Hepatocyte (in vitro differentiated cells): ENCODE measurements around the gene KCNMA1. TPM values are rescaled to one million over a fixed set of nuclear protein-coding genes. Genes with fewer than 3 reads are reported as not detected.

ENCODE experiments used
- DNase-seq: peaks from one replicate; pipeline ENCODE4 v3.0.0-alpha.2; 2016; ENCODE audit warnings: low spot score
- H2AFZ ChIP-seq: fragments of 200-600 bp; sonication (generic); 2 replicates; pipeline ENCODE4 v1.6.0; 2016; ENCODE audit warnings: antibody characterized with exemption, mild to moderate bottlenecking
- H3K27ac ChIP-seq: fragments of 200-600 bp; sonication (generic); 2 replicates; pipeline ENCODE4 v1.5.1; 2016; ENCODE audit warnings: mild to moderate bottlenecking
- H3K27me3 ChIP-seq: fragments of 200-600 bp; sonication (generic); 2 replicates; pipeline ENCODE4 v1.6.1; 2016
- H3K36me3 ChIP-seq: fragments of 200-600 bp; sonication (generic); replicated peaks from 2 replicates; pipeline ENCODE4 v1.5.1; 2016; ENCODE audit warnings: low read depth; ENCODE audit not compliant: insufficient read depth
- H3K4me1 ChIP-seq: fragments of 200-600 bp; sonication (generic); 2 replicates; pipeline ENCODE4 v1.5.1; 2016; ENCODE audit warnings: mild to moderate bottlenecking, moderate library complexity; ENCODE audit not compliant: insufficient read depth
- H3K4me2 ChIP-seq: fragments of 200-600 bp; sonication (generic); 2 replicates; pipeline ENCODE4 v1.6.0; 2016
- H3K4me3 ChIP-seq: fragments of 200-600 bp; sonication (generic); 2 replicates; pipeline ENCODE4 v1.5.1; 2016; ENCODE audit warnings: mild to moderate bottlenecking
- H3K79me2 ChIP-seq: fragments of 200-600 bp; sonication (generic); 2 replicates; pipeline ENCODE4 v1.6.0; 2017; ENCODE audit warnings: mild to moderate bottlenecking
- H3K9me2 ChIP-seq: fragments of 200-600 bp; sonication (generic); replicated peaks from 2 replicates; pipeline ENCODE4 v1.6.0; 2017; ENCODE audit warnings: mild to moderate bottlenecking; ENCODE audit not compliant: insufficient read depth
- H3K9me3 ChIP-seq: fragments of 200-600 bp; sonication (generic); 2 replicates; pipeline ENCODE4 v1.5.1; 2016; ENCODE audit warnings: low read depth, mild to moderate bottlenecking
- H4K20me1 ChIP-seq: fragments of 200-600 bp; sonication (generic); 2 replicates; pipeline ENCODE4 v1.6.0; 2016; ENCODE audit warnings: mild to moderate bottlenecking; ENCODE audit not compliant: insufficient read depth, poor library complexity, severe bottlenecking
- EZH2 ChIP-seq: fragments of 200-600 bp; sonication (generic); IDR thresholded peaks from 2 replicates; pipeline ENCODE4 v1.6.1; 2016; ENCODE audit warnings: antibody characterized with exemption, mild to moderate bottlenecking, borderline replicate concordance
- EZH2phosphoT487 ChIP-seq: fragments of 200-600 bp; sonication (generic); IDR thresholded peaks from one replicate; pipeline ENCODE4 v1.6.1; 2018; ENCODE audit warnings: antibody characterized with exemption, mild to moderate bottlenecking, low read depth, moderate library complexity; ENCODE audit not compliant: unreplicated experiment, severe bottlenecking
- WGBS: methylation state at CpG from one replicate; pipeline ENCODE4 v1.1.6; 2016; ENCODE audit warnings: low lambda C conversion rate; ENCODE audit errors: missing lambda C conversion rate; 5-methylcytosine and 5-hydroxymethylcytosine counted together
- polyA plus RNA-seq: library from polyadenylated mRNA; unstranded; fragments of >200 nt; fragmentation: Nextera tagmentation; extraction: Ambion mirVana; gene quantifications from 2 replicates; pipeline ENCODE4 v1.2.1, GENCODE V29; 2016
- total RNA-seq: library from RNA; depleted of rRNA; stranded (reverse); fragments of >200 nt; gene quantifications from 2 replicates; pipeline ENCODE4 v1.2.3, GENCODE V29; 2014
- TF ChIP-seq, protein P1 (sequence below): fragments of 200-600 bp; sonication (generic); IDR thresholded peaks from 2 replicates; pipeline ENCODE4 v1.5.1; 2016; ENCODE audit warnings: antibody characterized with exemption, mild to moderate bottlenecking; ENCODE audit not compliant: poor library complexity

Gene KCNMA1
- total and polyA plus RNA-seq, 2 experiments from 2014 or later = 42.6 to 73.3 TPM

DNA sequence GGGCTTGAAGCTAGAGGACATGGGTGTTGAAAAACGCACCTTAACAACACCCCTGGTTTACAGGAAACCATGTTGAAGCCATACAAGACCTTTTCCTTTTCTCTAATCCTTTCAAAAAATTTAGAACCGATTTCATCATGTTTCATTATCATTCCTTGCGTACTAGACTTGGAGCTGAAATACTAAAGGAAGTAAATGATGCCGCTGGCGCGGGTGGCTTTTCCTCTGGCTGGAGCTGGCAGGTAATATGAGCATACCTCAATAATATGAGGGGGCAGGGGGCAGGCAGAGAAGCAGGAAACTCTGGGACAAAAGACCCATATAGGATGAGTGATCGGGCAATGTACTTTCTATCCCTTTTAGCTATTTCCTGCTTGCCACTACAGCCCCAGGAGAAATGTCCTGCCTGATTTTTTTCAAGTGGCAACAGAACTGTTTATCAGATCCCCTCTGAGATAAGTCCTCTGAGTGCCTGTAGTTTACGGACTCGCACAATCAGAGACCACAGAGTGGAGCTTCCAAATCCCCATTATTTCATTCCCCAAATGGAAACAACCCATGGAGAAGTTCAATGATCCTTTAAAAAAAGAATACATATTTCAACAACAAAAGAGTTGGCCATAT is 450.1 kb downstream of the KCNMA1 start:
- Histone ChIP-seq H3K9me2 (no peaks in the 10 kb centered on the region), H3K9me3 (no peaks in the 10 kb centered on the region), H3K27me3 (no peaks in the 10 kb centered on the region), H2AFZ (no peak overlapping the region), H3K4me3 (no peak overlapping the region), H3K36me3 (no peaks in the 10 kb centered on the region), H3K4me1 (peaks cover 17% of the 10 kb centered on the region), H3K79me2 (no peaks in the 10 kb centered on the region), H4K20me1 (no peaks in the 10 kb centered on the region), H3K4me2 (no peak overlapping the region), H3K27ac (peak overlapping the region; percentile 13)
- DNase-seq = no peak
- TF ChIP-seq, protein P1, sequence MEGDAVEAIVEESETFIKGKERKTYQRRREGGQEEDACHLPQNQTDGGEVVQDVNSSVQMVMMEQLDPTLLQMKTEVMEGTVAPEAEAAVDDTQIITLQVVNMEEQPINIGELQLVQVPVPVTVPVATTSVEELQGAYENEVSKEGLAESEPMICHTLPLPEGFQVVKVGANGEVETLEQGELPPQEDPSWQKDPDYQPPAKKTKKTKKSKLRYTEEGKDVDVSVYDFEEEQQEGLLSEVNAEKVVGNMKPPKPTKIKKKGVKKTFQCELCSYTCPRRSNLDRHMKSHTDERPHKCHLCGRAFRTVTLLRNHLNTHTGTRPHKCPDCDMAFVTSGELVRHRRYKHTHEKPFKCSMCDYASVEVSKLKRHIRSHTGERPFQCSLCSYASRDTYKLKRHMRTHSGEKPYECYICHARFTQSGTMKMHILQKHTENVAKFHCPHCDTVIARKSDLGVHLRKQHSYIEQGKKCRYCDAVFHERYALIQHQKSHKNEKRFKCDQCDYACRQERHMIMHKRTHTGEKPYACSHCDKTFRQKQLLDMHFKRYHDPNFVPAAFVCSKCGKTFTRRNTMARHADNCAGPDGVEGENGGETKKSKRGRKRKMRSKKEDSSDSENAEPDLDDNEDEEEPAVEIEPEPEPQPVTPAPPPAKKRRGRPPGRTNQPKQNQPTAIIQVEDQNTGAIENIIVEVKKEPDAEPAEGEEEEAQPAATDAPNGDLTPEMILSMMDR = no peak
- no peak for TF ChIP-seq EZH2phosphoT487
- TF ChIP-seq EZH2 = no peak
- 66% methylated on average over 9 of the region's 9 CpGs for WGBS

DNA sequence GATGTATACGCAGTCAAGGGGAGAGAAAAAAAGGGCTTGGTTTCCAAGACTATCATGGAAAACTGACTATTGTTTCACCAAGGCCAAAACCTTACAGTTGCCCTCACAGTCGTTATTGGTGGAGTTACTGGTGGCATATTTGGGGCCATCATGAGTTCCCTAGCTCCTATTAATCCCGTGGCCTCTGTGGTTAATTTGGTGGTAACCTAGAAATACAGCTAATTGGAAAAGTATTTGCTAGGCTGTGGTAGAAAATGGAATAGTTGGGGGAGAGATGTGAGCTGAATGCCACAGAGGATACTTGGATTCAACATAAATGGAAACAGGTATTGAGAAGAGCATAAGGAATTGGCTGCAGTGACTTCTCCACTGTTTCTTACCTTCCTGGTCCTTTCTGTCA is 450.7 kb downstream of the KCNMA1 start:
- Histone ChIP-seq H3K4me1 (peaks cover 17% of the 10 kb centered on the region), H3K9me3 (no peaks in the 10 kb centered on the region), H2AFZ (no peak overlapping the region), H4K20me1 (no peaks in the 10 kb centered on the region), H3K27me3 (no peaks in the 10 kb centered on the region), H3K4me2 (no peak overlapping the region), H3K27ac (no peak overlapping the region), H3K4me3 (no peak overlapping the region), H3K79me2 (no peaks in the 10 kb centered on the region), H3K36me3 (no peaks in the 10 kb centered on the region), H3K9me2 (no peaks in the 10 kb centered on the region)
- TF ChIP-seq, protein P1 = no peak
- TF ChIP-seq EZH2phosphoT487 (no peak), EZH2 (no peak)
- DNase-seq = no peak
- WGBS = 98% methylated on average over 3 of the region's 3 CpGs

DNA sequence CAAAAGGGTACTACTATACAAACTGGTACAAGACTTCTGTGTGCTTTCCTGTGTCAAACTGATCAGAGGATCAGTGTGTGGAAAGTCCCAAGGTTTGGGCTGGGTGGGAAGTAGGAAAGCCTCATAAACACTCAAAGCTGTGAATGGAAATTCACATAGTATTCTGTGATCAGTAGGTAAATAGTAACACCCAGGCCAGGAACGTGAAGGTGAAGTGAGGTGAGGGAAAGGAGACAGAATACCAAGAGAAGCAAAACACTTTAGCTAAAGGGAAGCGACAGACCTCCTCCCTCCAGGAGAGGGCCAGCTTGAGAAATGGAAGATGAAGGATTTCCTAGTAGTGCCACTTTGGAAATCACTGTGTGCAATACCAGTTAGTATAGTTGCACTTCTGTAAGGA is 451.9 kb downstream of the KCNMA1 start:
- Histone ChIP-seq H3K4me3 (no peak overlapping the region), H4K20me1 (no peaks in the 10 kb centered on the region), H3K9me2 (no peaks in the 10 kb centered on the region), H3K9me3 (no peaks in the 10 kb centered on the region), H3K36me3 (no peaks in the 10 kb centered on the region), H3K27me3 (no peaks in the 10 kb centered on the region), H2AFZ (no peak overlapping the region), H3K79me2 (no peaks in the 10 kb centered on the region), H3K27ac (no peak overlapping the region), H3K4me2 (no peak overlapping the region), H3K4me1 (peaks cover 17% of the 10 kb centered on the region)
- TF ChIP-seq EZH2phosphoT487 (no peak), EZH2 (no peak)
- TF ChIP-seq, protein P1 = no peak
- 39% methylated on average over 2 of the region's 2 CpGs for WGBS
- DNase-seq = peak; percentile 34
